Neural progenitor cell (in vitro differentiated cells): Measurements from ENCODE around the gene MISP3. TPM values are rescaled to one million over a fixed set of nuclear protein-coding genes. Genes with fewer than 3 reads are reported as not detected.

Experiments used
- DNase-seq: peaks from one replicate; pipeline ENCODE4 v3.0.0-alpha.2; 2016; ENCODE audit warnings: low spot score
- H2AFZ ChIP-seq: fragments of 200-600 bp; sonication (generic); replicated peaks from 2 replicates; pipeline ENCODE4 v1.6.1; 2016; ENCODE audit warnings: antibody characterized with exemption
- H3F3A ChIP-seq: fragments of 200-600 bp; sonication (generic); 2 replicates; pipeline ENCODE4 v1.6.1; 2016; ENCODE audit warnings: antibody characterized with exemption, low read depth
- H3K27ac ChIP-seq: fragments of 200-600 bp; sonication (generic); 2 replicates; pipeline ENCODE4 v1.5.1; 2016; ENCODE audit warnings: mild to moderate bottlenecking
- H3K27me3 ChIP-seq: fragments of 200-600 bp; sonication (generic); 2 replicates; pipeline ENCODE4 v1.6.1; 2016; ENCODE audit warnings: mild to moderate bottlenecking, moderate library complexity
- H3K36me3 ChIP-seq: fragments of 200-600 bp; sonication (generic); 2 replicates; pipeline ENCODE4 v1.5.1; 2016
- H3K4me1 ChIP-seq: fragments of 200-600 bp; sonication (generic); 2 replicates; pipeline ENCODE4 v1.6.1; 2016; ENCODE audit warnings: mixed run types
- H3K4me2 ChIP-seq: fragments of 200-600 bp; sonication (generic); 2 replicates; pipeline ENCODE4 v1.6.1; 2016
- H3K4me3 ChIP-seq: fragments of 200-600 bp; sonication (generic); 2 replicates; pipeline ENCODE4 v1.5.1; 2016
- H3K79me2 ChIP-seq: fragments of 200-600 bp; sonication (generic); 2 replicates; pipeline ENCODE4 v1.6.1; 2016; ENCODE audit warnings: low read depth
- H3K9ac ChIP-seq: fragments of 200-600 bp; sonication (generic); 2 replicates; pipeline ENCODE4 v1.6.1; 2016
- H3K9me3 ChIP-seq: fragments of 200-600 bp; sonication (generic); 2 replicates; pipeline ENCODE4 v1.5.1; 2016; ENCODE audit warnings: low read depth
- H4K20me1 ChIP-seq: fragments of 200-600 bp; sonication (generic); 2 replicates; pipeline ENCODE4 v1.6.1; 2016; ENCODE audit warnings: low read depth
- H3K27ac Mint-ChIP-seq: 3 replicates; pipeline ENCODE4 v1.8.0; 2021; ENCODE audit warnings: mixed read lengths
- H3K27me3 Mint-ChIP-seq: 2 replicates; pipeline ENCODE4 v1.8.0; 2022; ENCODE audit warnings: low read depth, mild to moderate bottlenecking, inconsistent platforms, moderate library complexity, mixed read lengths; ENCODE audit not compliant: insufficient read depth
- H3K36me3 Mint-ChIP-seq: 3 replicates; pipeline ENCODE4 v1.8.0; 2021; ENCODE audit warnings: mixed read lengths
- H3K4me1 Mint-ChIP-seq: 3 replicates; pipeline ENCODE4 v1.8.0; 2021; ENCODE audit warnings: mixed read lengths
- H3K4me3 Mint-ChIP-seq: 3 replicates; pipeline ENCODE4 v1.8.0; 2021; ENCODE audit warnings: mild to moderate bottlenecking, moderate library complexity, mixed read lengths
- H3K9me3 Mint-ChIP-seq: 3 replicates; pipeline ENCODE4 v1.8.0; 2020; ENCODE audit warnings: mixed read lengths
- EZH2 ChIP-seq: fragments of 200-600 bp; sonication (generic); IDR thresholded peaks from 2 replicates; pipeline ENCODE4 v1.6.1; 2017; ENCODE audit warnings: antibody characterized with exemption, mild to moderate bottlenecking, moderate library complexity
- EZH2phosphoT487 ChIP-seq: fragments of 200-600 bp; sonication (generic); IDR thresholded peaks from 2 replicates; pipeline ENCODE4 v1.6.1; 2017; ENCODE audit warnings: antibody characterized with exemption
- total RNA-seq: library from RNA; depleted of rRNA; stranded (reverse); fragments of >200 nt; gene quantifications from 2 replicates; pipeline ENCODE4 v1.2.3, GENCODE V29; 2015; ENCODE audit warnings: low replicate concordance
- TF ChIP-seq, protein P1 (sequence below): fragments of 200-600 bp; sonication (generic); IDR thresholded peaks from 2 replicates; pipeline ENCODE4 v1.5.1; 2017; ENCODE audit warnings: antibody characterized with exemption, mild to moderate bottlenecking

The MISP3 gene
- total RNA-seq, 1 donor from 2014 or later, result not detected

DNA sequence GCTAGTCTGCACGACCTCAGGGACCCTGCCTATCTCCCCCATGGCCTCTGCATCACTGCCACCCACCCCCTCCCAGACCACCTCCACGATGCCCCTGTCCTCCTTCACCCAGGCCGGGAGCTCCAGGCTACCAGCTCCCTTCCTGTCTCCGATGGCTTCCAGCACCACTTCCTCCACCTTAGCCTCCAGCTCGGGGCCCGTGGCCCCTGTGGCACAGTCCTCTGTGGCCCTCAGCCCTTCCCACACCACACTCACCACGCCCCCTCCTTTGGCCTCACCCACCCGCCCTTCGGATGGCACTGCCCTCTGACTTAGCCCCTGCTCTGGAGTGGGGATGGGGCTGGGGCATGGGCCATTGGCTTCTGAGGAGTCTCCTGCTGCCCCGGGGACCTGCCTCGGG is 17.9 kb upstream of the MISP3 start:
- H3K9me3 ChIP-seq, result no peaks in the 10 kb centered on the region
- peaks cover 36% of the 10 kb centered on the region for H3K27me3 Mint-ChIP-seq
- DNase-seq, result no peak

DNA sequence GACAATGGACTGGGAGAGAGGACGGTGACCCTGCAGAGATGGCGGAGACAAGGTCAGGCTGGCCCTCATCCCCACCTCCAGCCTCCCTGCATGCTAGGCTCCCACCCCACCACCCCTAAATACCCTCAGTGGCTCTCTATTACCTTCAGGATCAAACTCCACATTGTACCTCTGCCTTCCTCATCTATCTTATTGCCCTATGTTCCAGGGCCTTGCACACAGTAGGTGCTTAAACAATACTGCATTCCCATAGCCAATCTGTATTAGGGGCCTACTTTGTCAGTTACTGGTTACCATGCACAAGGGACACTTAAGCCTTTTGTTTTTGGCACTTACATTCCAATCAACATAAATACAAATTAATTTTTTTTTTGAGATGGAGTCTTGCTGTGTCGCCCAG is 17.2 kb upstream of the MISP3 start:
- H3K4me3 Mint-ChIP-seq, result no peak overlapping the region
- no peak overlapping the region for H3K4me2 ChIP-seq
- H3K4me1 Mint-ChIP-seq, result peaks cover 31% of the 10 kb centered on the region
- no peak overlapping the region for H3K4me3 ChIP-seq
- no peaks in the 10 kb centered on the region for H3K4me1 ChIP-seq
- no peaks in the 10 kb centered on the region for H4K20me1 ChIP-seq
- no peaks in the 10 kb centered on the region for H3K9me3 Mint-ChIP-seq
- peaks cover 25% of the 10 kb centered on the region for H3F3A ChIP-seq
- no peak overlapping the region for H2AFZ ChIP-seq
- no peaks in the 10 kb centered on the region for H3K79me2 ChIP-seq
- DNase-seq, result no peak
- H3K27me3 ChIP-seq, result peaks cover 35% of the 10 kb centered on the region
- TF ChIP-seq EZH2phosphoT487 (no peak), EZH2 (no peak)
- H3K9me3 ChIP-seq, result no peaks in the 10 kb centered on the region
- no peak overlapping the region for H3K9ac ChIP-seq
- H3K27ac ChIP-seq, result no peak overlapping the region
- H3K27me3 Mint-ChIP-seq, result peaks cover 41% of the 10 kb centered on the region
- H3K27ac Mint-ChIP-seq, result peak overlapping the region; percentile 52
- no peaks in the 10 kb centered on the region for H3K36me3 ChIP-seq
- H3K36me3 Mint-ChIP-seq, result no peaks in the 10 kb centered on the region

More for the DNA sequence above, 17.9 kb upstream of the MISP3 start:
- no peaks in the 10 kb centered on the region for H3K36me3 Mint-ChIP-seq
- Histone ChIP-seq H3K79me2 (no peaks in the 10 kb centered on the region), H4K20me1 (no peaks in the 10 kb centered on the region), H3K36me3 (no peaks in the 10 kb centered on the region), H3K4me2 (no peak overlapping the region), H3K9ac (no peak overlapping the region), H3K27ac (no peak overlapping the region), H3K27me3 (peaks cover 31% of the 10 kb centered on the region), H3K4me3 (no peak overlapping the region), H3K4me1 (no peaks in the 10 kb centered on the region), H3F3A (peaks cover 25% of the 10 kb centered on the region), H2AFZ (no peak overlapping the region)
- H3K27ac Mint-ChIP-seq, result no peak overlapping the region
- TF ChIP-seq EZH2 (no peak), EZH2phosphoT487 (no peak)
- TF ChIP-seq, protein P1, sequence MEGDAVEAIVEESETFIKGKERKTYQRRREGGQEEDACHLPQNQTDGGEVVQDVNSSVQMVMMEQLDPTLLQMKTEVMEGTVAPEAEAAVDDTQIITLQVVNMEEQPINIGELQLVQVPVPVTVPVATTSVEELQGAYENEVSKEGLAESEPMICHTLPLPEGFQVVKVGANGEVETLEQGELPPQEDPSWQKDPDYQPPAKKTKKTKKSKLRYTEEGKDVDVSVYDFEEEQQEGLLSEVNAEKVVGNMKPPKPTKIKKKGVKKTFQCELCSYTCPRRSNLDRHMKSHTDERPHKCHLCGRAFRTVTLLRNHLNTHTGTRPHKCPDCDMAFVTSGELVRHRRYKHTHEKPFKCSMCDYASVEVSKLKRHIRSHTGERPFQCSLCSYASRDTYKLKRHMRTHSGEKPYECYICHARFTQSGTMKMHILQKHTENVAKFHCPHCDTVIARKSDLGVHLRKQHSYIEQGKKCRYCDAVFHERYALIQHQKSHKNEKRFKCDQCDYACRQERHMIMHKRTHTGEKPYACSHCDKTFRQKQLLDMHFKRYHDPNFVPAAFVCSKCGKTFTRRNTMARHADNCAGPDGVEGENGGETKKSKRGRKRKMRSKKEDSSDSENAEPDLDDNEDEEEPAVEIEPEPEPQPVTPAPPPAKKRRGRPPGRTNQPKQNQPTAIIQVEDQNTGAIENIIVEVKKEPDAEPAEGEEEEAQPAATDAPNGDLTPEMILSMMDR, result no peak
- H3K4me3 Mint-ChIP-seq, result no peak overlapping the region
- no peaks in the 10 kb centered on the region for H3K9me3 Mint-ChIP-seq
- H3K4me1 Mint-ChIP-seq, result peaks cover 26% of the 10 kb centered on the region

DNA sequence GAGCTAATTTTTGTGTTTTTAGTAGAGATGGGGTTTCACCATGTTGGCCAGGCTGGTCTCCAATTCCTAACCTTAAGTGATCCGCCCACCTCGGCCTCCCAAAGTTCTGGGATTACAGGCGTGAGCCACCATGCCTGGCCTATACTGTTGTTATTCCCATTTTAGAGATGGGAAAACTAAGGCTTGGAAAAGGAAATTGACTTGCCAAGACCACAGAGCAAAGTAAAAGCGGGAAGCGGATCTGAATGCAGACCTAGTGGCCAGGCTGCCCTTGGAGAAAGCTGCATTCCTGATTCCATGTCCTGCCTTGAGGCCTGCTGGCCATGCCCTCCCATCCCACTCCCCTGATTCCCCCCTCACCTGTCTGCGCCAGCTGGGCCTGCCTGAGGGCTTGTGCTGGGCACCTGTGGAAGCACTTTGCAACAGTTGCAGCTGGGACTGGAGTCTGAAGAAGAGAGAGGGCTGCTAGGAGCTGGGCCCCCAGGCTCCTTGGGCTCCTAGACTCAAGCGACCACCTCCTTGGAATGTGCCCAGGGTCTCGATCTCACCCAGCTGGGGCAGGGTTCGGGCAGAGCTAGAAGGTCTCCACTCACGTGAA is 16.4 kb upstream of the MISP3 start:
- Histone ChIP-seq H3K4me1 (no peaks in the 10 kb centered on the region), H3K9me3 (no peaks in the 10 kb centered on the region), H3K79me2 (no peaks in the 10 kb centered on the region), H4K20me1 (no peaks in the 10 kb centered on the region), H3K4me2 (no peak overlapping the region), H3K36me3 (no peaks in the 10 kb centered on the region), H3K4me3 (no peak overlapping the region), H3K27me3 (peaks cover 35% of the 10 kb centered on the region), H3K9ac (no peak overlapping the region), H3K27ac (no peak overlapping the region), H2AFZ (no peak overlapping the region), H3F3A (peaks cover 25% of the 10 kb centered on the region)
- no peak overlapping the region for H3K4me3 Mint-ChIP-seq
- DNase-seq, result no peak
- H3K36me3 Mint-ChIP-seq, result no peaks in the 10 kb centered on the region
- no peaks in the 10 kb centered on the region for H3K9me3 Mint-ChIP-seq
- peaks cover 43% of the 10 kb centered on the region for H3K27me3 Mint-ChIP-seq
- TF ChIP-seq EZH2, result no peak
- TF ChIP-seq EZH2phosphoT487, result no peak
- TF ChIP-seq, protein P1, result no peak
- H3K27ac Mint-ChIP-seq, result no peak overlapping the region
- H3K4me1 Mint-ChIP-seq, result peaks cover 31% of the 10 kb centered on the region

DNA sequence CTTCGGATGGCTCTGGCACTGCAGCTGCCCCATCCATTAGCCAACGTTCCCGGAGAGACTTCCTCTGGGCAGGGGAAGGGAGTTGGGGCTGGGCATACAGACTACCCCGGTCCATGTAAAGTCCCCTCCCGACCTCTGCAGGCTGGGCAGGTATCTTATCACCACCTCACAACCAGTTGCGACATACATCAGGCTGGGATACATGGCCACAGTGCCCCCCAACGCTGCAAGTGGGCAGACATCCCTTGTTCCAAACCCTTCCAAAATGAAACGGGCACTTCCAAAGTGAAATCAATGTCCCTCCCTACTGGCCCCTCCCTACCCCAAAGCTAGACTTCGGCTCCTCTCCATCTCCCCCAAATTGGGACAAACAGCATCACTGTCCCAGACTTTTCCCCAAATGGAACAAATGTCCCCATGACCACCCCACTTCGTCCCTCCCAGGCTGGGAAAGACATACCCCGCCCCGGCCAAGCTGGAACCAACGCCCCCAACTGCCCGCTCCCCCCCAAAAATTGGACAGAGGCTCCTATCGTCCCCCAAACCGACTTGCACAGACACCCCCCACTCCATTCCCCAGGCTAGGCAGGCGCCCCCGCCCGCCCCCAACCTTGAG is 15.7 kb upstream of the MISP3 start:
- Histone ChIP-seq H3K9ac (no peak overlapping the region), H2AFZ (peak overlapping the region; percentile 76), H3K79me2 (no peaks in the 10 kb centered on the region), H4K20me1 (no peaks in the 10 kb centered on the region), H3K4me1 (no peaks in the 10 kb centered on the region), H3K27me3 (peaks cover 35% of the 10 kb centered on the region), H3K36me3 (no peaks in the 10 kb centered on the region), H3K27ac (no peak overlapping the region), H3F3A (peaks cover 25% of the 10 kb centered on the region), H3K9me3 (no peaks in the 10 kb centered on the region), H3K4me3 (peak overlapping the region; percentile 48), H3K4me2 (peak overlapping the region; percentile 70)
- Mint-ChIP-seq H3K9me3 (no peaks in the 10 kb centered on the region), H3K27ac (no peak overlapping the region), H3K27me3 (peaks cover 41% of the 10 kb centered on the region), H3K36me3 (no peaks in the 10 kb centered on the region), H3K4me1 (peaks cover 31% of the 10 kb centered on the region), H3K4me3 (peak overlapping the region; percentile 80)
- DNase-seq, result no peak
- TF ChIP-seq EZH2 (peak; percentile 43), EZH2phosphoT487 (no peak)
- TF ChIP-seq, protein P1, result no peak
